H9 (cell line): ENCODE results near the gene SPRED1. TPM values are rescaled to one million over a fixed set of nuclear protein-coding genes. Genes with fewer than 3 reads are reported as not detected.

Source experiments
- DNase-seq: peaks from one replicate; pipeline ENCODE4 v3.0.0-alpha.2; 2017
- H2AFZ ChIP-seq: one replicate; pipeline ENCODE4 v1.6.1; 2013; ENCODE audit warnings: mild to moderate bottlenecking, low read length, control low read depth, moderate library complexity
- H2AK5ac ChIP-seq: 2 replicates; pipeline ENCODE4 v1.6.1; 2013; ENCODE audit warnings: low read length, control low read depth, mixed read lengths; ENCODE audit not compliant: insufficient read length
- H2BK120ac ChIP-seq: one replicate; pipeline ENCODE4 v1.6.1; 2013; ENCODE audit warnings: low read depth, mild to moderate bottlenecking, low read length, control low read depth, inconsistent platforms; ENCODE audit not compliant: poor library complexity, severe bottlenecking
- H2BK12ac ChIP-seq: 2 replicates; pipeline ENCODE4 v1.6.1; 2013; ENCODE audit warnings: low read length, control low read depth, mixed read lengths, low read depth; ENCODE audit not compliant: insufficient read length
- H2BK15ac ChIP-seq: 2 replicates; pipeline ENCODE4 v1.6.1; 2013; ENCODE audit warnings: low read depth, low read length, control low read depth
- H2BK20ac ChIP-seq: one replicate; pipeline ENCODE4 v1.6.1; 2013; ENCODE audit warnings: low read depth, mild to moderate bottlenecking, low read length, control low read depth, inconsistent platforms; ENCODE audit not compliant: poor library complexity, severe bottlenecking
- H2BK5ac ChIP-seq: 2 replicates; pipeline ENCODE4 v1.6.1; 2013; ENCODE audit warnings: low read length, control low read depth, mixed read lengths; ENCODE audit not compliant: insufficient read length
- H3K14ac ChIP-seq: 2 replicates; pipeline ENCODE4 v1.6.1; 2013; ENCODE audit warnings: low read length, control low read depth; ENCODE audit not compliant: insufficient read depth
- H3K18ac ChIP-seq: 2 replicates; pipeline ENCODE4 v1.6.1; 2013; ENCODE audit warnings: low read depth, mild to moderate bottlenecking, mixed read lengths, low read length, control low read depth; ENCODE audit not compliant: insufficient read length
- H3K23ac ChIP-seq: 2 replicates; pipeline ENCODE4 v1.6.1; 2013; ENCODE audit warnings: low read length, control low read depth, mixed read lengths, low read depth; ENCODE audit not compliant: insufficient read length
- H3K23me2 ChIP-seq: 2 replicates; pipeline ENCODE4 v1.6.1; 2013; ENCODE audit warnings: low read depth, mild to moderate bottlenecking, mixed read lengths, low read length, control low read depth; ENCODE audit not compliant: insufficient read length, poor library complexity, severe bottlenecking
- H3K27ac ChIP-seq: 2 replicates; pipeline ENCODE4 v1.5.1; 2013; ENCODE audit warnings: low read length, control low read depth, mixed read lengths, low read depth; ENCODE audit not compliant: insufficient read length
- H3K27me3 ChIP-seq: 2 replicates; pipeline ENCODE4 v1.6.1; 2013; ENCODE audit warnings: low read length, control low read depth, inconsistent platforms; ENCODE audit not compliant: insufficient read depth
- H3K4ac ChIP-seq: 2 replicates; pipeline ENCODE4 v1.6.1; 2013; ENCODE audit warnings: low read depth, mild to moderate bottlenecking, control low read depth, inconsistent platforms, low read length, moderate library complexity
- H3K4me1 ChIP-seq: 2 replicates; pipeline ENCODE4 v1.6.1; 2013; ENCODE audit warnings: low read length, control low read depth, inconsistent platforms; ENCODE audit not compliant: insufficient read depth
- H3K4me2 ChIP-seq: 2 replicates; pipeline ENCODE4 v1.6.1; 2013; ENCODE audit warnings: low read length, control low read depth, mixed read lengths; ENCODE audit not compliant: insufficient read length, insufficient read depth
- H3K56ac ChIP-seq: 2 replicates; pipeline ENCODE4 v1.6.1; 2013; ENCODE audit warnings: low read depth, mild to moderate bottlenecking, mixed read lengths, low read length, control low read depth; ENCODE audit not compliant: insufficient read length
- H3K79me1 ChIP-seq: 2 replicates; pipeline ENCODE4 v1.6.1; 2013; ENCODE audit warnings: low read depth, mild to moderate bottlenecking, moderate library complexity, low read length, control low read depth, inconsistent platforms; ENCODE audit not compliant: insufficient read depth, poor library complexity, severe bottlenecking
- H3K79me2 ChIP-seq: 2 replicates; pipeline ENCODE4 v1.6.1; 2013; ENCODE audit warnings: low read length, control low read depth, inconsistent platforms; ENCODE audit not compliant: insufficient read depth
- H3K9ac ChIP-seq: 2 replicates; pipeline ENCODE4 v1.6.1; 2013; ENCODE audit warnings: low read length, control low read depth, mixed read lengths; ENCODE audit not compliant: insufficient read length; ENCODE audit errors: extremely low read depth
- H3K9me3 ChIP-seq: one replicate; pipeline ENCODE4 v1.6.1; 2013; ENCODE audit warnings: low read depth, low read length, inconsistent platforms; ENCODE audit not compliant: control insufficient read depth
- H3T11ph ChIP-seq: one replicate; pipeline ENCODE4 v1.6.1; 2013; ENCODE audit warnings: mild to moderate bottlenecking, low read length, control low read depth, inconsistent platforms
- H4K20me1 ChIP-seq: one replicate; pipeline ENCODE4 v1.6.1; 2013; ENCODE audit not compliant: control insufficient read depth, insufficient read length, insufficient read depth
- H4K5ac ChIP-seq: 2 replicates; pipeline ENCODE4 v1.6.1; 2013; ENCODE audit warnings: low read depth, mild to moderate bottlenecking, mixed read lengths, low read length, control low read depth; ENCODE audit not compliant: insufficient read length
- H4K8ac ChIP-seq: replicated peaks from 2 replicates; pipeline ENCODE4 v1.6.1; 2013; ENCODE audit warnings: low read length, control low read depth, mixed read lengths, low read depth; ENCODE audit not compliant: insufficient read length
- H4K91ac ChIP-seq: 2 replicates; pipeline ENCODE4 v1.6.1; 2013; ENCODE audit warnings: low read depth, mild to moderate bottlenecking, moderate library complexity, mixed read lengths, low read length, control low read depth; ENCODE audit not compliant: insufficient read length
- H3K27ac Mint-ChIP-seq, 3 experiments: 2 replicates in 2 of 3; 3 replicates in 1 of 3; pipeline ENCODE4 v1.8.0; 2020 to 2021; ENCODE audit warnings: mixed read lengths in 3 of 3, mild to moderate bottlenecking in 1 of 3, moderate library complexity in 1 of 3
- H3K27me3 Mint-ChIP-seq: 2 replicates; pipeline ENCODE4 v1.8.0; 2021; ENCODE audit warnings: low read depth, mild to moderate bottlenecking, moderate library complexity, mixed read lengths
- H3K36me3 Mint-ChIP-seq, 3 experiments: 2 replicates in 2 of 3; 3 replicates in 1 of 3; pipeline ENCODE4 v1.8.0; 2020 to 2021; ENCODE audit warnings: low read depth in 3 of 3, mixed read lengths in 3 of 3; ENCODE audit not compliant: insufficient read depth in 1 of 3
- H3K4me1 Mint-ChIP-seq, 2 experiments: 2 replicates each; pipeline ENCODE4 v1.8.0; 2020; ENCODE audit warnings: mixed read lengths in 2 of 2
- H3K4me3 Mint-ChIP-seq, 2 experiments: 2 replicates in 1 of 2; 3 replicates in 1 of 2; pipeline ENCODE4 v1.8.0; 2020 to 2021; ENCODE audit warnings: mild to moderate bottlenecking in 2 of 2, mixed read lengths in 2 of 2, moderate library complexity in 1 of 2
- H3K9me3 Mint-ChIP-seq, 2 experiments: 2 replicates in 1 of 2; 3 replicates in 1 of 2; pipeline ENCODE4 v1.8.0; 2020; ENCODE audit warnings: mild to moderate bottlenecking in 2 of 2, mixed read lengths in 2 of 2, moderate library complexity in 1 of 2
- WGBS: extraction: QIAGEN DNeasy Blood & Tissue Kit; methylation state at CpG from one replicate; pipeline ENCODE4 v1.1.7; 2013; ENCODE audit warnings: missing lambda C conversion rate, low lambda C conversion rate, mixed read lengths; ENCODE audit not compliant: insufficient read length; ENCODE audit errors: extremely low coverage; 5-methylcytosine and 5-hydroxymethylcytosine counted together
- total RNA-seq: library from RNA; stranded (reverse); gene quantifications from 2 replicates; pipeline ENCODE4 v1.2.1, GENCODE V29; 2021
- TF ChIP-seq, protein P1 (sequence below): fragments of 200-600 bp; sonication (generic); conservative IDR thresholded peaks from 3 replicates; pipeline ENCODE4 v1.8.0; 2021; ENCODE audit warnings: antibody characterized with exemption, mild to moderate bottlenecking

Gene SPRED1
- total RNA-seq, 1 experiment from 2014 or later = 41.0 TPM

DNA sequence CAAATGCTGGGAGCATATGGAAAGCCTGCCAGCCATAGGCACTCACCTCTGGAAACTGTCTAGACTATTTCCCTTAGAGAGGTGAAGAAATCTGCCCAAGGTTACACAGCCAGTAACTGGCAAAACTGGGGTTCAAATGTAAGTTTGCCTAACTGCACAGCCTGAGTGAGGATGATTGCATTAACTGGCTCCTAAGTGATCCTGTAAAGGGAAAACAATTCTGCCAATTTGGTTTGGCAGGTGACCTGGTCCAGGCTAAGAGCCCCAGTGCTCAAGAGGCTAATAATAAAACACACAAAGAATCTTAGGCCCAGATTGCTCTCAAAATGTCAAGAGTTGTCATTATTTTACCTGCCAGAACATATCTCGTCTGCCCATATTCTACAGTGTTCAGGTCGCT, 43.9 kb upstream of the SPRED1 start:
- Histone ChIP-seq H2AFZ (no peak overlapping the region), H2BK15ac (no peak overlapping the region), H3K18ac (no peak overlapping the region), H2BK20ac (no peak overlapping the region), H4K8ac (no peak overlapping the region), H3K56ac (no peak overlapping the region), H3K27me3 (no peaks in the 10 kb centered on the region), H2BK12ac (no peak overlapping the region), H3K4ac (no peak overlapping the region), H3K4me1 (no peaks in the 10 kb centered on the region), H3K23me2 (no peaks in the 10 kb centered on the region), H3K79me1 (no peaks in the 10 kb centered on the region), H4K91ac (no peak overlapping the region), H4K20me1 (no peaks in the 10 kb centered on the region), H2AK5ac (no peak overlapping the region), H3K23ac (no peak overlapping the region), H3K9me3 (no peaks in the 10 kb centered on the region), H3K9ac (no peak overlapping the region), H3K4me2 (no peak overlapping the region), H3T11ph (no peak overlapping the region), H2BK5ac (no peak overlapping the region), H3K79me2 (no peaks in the 10 kb centered on the region), H3K14ac (no peak overlapping the region), H2BK120ac (no peak overlapping the region), H3K27ac (no peak overlapping the region), H4K5ac (no peak overlapping the region)
- H3K27me3 Mint-ChIP-seq = peaks cover 5% of the 10 kb centered on the region; the same call in 1 of the 2 replicates
- no peak for DNase-seq
- peaks cover 7 to 16% of the 10 kb centered on the region in 2 experiments for H3K4me1 Mint-ChIP-seq
- WGBS = no CpG with 5 or more reads among the region's 2 CpGs
- H3K4me3 Mint-ChIP-seq = no peak overlapping the region
- H3K36me3 Mint-ChIP-seq = no peaks in the 10 kb centered on the region
- H3K9me3 Mint-ChIP-seq = no peaks in the 10 kb centered on the region; a peak in 1 of 5 replicates
- TF ChIP-seq, protein P1, sequence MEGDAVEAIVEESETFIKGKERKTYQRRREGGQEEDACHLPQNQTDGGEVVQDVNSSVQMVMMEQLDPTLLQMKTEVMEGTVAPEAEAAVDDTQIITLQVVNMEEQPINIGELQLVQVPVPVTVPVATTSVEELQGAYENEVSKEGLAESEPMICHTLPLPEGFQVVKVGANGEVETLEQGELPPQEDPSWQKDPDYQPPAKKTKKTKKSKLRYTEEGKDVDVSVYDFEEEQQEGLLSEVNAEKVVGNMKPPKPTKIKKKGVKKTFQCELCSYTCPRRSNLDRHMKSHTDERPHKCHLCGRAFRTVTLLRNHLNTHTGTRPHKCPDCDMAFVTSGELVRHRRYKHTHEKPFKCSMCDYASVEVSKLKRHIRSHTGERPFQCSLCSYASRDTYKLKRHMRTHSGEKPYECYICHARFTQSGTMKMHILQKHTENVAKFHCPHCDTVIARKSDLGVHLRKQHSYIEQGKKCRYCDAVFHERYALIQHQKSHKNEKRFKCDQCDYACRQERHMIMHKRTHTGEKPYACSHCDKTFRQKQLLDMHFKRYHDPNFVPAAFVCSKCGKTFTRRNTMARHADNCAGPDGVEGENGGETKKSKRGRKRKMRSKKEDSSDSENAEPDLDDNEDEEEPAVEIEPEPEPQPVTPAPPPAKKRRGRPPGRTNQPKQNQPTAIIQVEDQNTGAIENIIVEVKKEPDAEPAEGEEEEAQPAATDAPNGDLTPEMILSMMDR = no peak
- no peak overlapping the region for H3K27ac Mint-ChIP-seq
